ENCODE results near the gene GATC. TPM values are rescaled to one million over a fixed set of nuclear protein-coding genes. Genes with fewer than 3 reads are reported as not detected.

The GATC gene

Small RNA genes within 50 kb of the gene (small RNA-seq; reads per million reads assigned to genes)
- not detected for gene RF00019 (ENCODE audit: low read depth)
